ENCODE data around the gene B4GALNT4. TPM values are rescaled to one million over a fixed set of nuclear protein-coding genes. Genes with fewer than 3 reads are reported as not detected.
"Not testable (repeated sequence)": the region's sequence is repeated elsewhere in the genome, so short reads cannot be mapped to it uniquely, and the experiment has no call there.

Gene B4GALNT4
- total RNA-seq, 1 donor from 2014 or later = not detected

DNA sequence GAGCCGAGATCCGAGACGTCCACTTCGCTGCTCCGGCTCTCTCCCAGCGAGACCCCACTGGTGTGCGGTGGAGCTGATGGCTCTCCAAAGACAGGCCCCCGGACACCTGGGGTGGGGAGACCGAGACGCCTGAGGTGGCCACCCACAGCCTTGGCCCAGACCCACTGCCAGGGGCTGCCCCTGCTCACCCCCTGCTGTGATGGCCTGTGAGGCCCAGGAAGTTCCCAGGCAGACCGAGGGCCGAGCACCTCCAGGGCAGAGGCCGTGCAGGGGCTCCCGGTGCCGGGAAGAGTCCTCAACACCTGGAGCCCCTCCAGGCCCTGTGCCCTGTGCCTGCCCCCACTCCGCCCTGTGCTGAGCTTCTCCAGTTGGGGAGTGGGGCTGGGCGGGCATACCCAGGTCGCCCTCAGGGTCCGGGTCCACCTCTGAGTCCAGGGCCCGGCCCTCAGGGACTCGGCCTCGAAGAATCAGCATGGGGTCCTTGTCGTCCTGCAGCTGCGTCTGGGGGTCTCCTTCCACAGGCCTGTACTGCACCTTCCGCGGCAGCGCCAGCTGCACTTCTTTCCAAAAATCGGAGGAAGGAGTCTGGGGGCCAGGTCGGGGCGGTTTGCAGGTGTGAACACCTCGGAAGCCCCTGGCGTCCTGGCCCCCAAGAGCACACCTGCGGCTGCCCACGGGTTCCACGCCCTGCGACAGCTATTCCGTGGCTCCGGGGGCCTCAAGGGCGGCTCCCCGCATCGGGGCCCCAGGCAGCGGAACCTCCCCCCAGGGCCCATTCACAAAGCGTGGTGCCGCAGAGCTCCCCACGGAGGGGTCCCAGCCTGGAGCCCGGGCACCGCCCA lies 36.9 kb downstream of the B4GALNT4 start:
- DNase-seq (ENCODE audit: low spot score) = no peak

DNA sequence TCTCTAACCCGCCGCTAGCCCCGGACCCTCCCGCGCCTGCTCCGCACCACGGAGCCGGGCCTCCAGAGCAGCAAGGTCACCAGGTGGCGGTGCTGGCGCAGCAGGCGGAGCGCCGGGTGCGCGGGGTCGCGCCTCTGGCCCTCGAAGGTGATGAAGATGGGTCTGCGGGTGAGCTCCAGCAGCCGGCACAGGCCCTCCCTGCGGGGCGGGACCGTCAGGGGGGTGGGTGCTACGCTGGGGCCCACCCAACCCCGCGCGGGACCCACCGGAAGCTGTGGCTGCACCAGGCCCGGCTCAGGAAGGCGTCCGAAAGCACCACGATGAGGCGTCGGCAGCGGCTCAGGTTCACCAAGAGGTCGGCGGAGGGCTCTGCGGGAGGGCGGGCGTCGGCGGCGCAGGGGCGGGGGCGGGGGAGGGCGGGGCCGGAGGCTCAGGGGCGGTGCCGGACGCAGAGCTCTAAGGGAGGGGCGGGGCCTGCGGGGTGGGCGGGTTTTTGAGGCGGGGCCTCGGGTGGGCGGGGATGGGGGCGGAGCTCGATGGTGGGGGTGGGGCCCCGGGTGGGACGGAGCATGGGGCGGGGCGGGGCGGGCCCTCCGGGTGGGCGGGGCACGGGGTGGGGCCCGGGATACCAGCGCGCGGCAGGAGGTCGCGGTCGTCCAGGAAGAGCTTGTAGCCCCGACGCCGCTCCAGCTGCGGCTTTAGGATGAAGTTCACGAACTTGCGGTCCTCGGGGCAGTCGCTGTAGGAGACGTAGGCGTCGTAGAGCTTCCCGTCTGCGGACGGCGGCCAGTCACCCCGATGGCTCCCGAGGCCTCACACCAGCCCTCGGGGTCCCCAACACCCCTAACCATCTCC lies 37.7 kb downstream of the B4GALNT4 start:
- no peak for DNase-seq (ENCODE audit: low spot score)

DNA sequence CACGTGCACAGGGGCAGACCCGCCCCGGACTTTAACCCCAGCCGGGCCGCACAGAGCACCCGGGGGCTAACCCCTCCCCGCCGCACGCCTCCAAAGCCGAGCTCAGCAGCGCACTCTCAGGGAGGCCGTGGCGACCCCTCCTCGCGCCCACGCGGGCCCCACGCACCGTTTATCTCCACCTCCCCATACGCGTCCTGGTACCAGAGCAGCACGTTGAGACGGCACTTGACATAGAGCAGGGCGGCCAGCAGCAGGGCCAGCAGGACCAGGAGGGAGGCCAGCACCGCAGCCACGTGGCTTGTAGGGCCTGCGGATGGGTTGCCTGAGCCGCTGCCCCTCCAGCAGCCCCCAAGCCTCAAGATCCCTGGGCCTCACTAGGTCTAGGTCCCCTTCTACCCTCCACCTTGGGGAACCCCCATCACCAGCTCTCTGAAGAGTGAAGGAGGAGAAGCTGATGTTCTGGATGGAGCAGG lies 38.4 kb downstream of the B4GALNT4 start:
- DNase-seq (ENCODE audit: low spot score) = no peak

DNA sequence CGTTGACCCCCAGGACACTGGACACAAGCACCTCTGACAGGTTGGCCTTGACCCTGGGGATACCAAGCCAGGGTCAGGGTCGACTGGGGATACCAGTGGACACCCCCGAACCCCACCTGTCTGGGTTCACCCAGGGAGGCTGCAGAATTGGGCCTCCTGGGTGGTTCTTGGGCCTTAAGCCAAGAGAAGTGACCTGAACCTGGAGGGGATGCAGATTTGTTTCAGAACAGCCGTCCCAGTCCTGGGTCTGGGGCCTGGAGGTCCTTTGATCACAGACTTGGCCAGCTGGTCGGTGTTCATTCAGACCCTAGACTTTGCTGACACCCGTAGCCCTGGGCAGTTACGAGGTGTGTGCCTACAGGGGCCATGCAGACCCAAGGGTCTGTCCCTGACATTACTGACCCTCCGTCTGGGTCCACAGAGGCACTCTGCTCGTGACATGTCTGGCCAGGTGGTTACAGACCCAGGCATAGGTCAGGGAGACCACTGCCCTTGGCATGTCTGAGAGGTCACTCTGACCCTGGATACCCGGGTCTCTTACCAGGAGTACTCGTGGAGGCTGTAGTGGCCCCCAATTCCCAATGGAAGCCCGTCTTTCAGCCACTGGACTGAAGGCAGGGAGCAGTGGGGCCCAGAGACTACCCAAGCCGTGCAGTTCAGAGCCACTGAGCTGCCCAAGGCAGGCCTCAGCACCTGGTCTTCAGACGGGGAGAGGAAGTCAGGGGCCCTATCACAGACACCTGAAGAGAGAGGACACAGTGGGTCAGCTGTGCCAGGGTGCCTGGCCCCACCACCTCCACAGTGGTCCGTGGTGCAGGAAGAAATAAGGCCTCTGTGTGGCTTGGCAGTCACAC lies 39.1 kb downstream of the B4GALNT4 start:
- no peak for DNase-seq (ENCODE audit: low spot score)

GRCh38 chr11:409008-409599 lies 39.8 kb downstream of the B4GALNT4 start:
- no peak for DNase-seq (ENCODE audit: low spot score)

DNA sequence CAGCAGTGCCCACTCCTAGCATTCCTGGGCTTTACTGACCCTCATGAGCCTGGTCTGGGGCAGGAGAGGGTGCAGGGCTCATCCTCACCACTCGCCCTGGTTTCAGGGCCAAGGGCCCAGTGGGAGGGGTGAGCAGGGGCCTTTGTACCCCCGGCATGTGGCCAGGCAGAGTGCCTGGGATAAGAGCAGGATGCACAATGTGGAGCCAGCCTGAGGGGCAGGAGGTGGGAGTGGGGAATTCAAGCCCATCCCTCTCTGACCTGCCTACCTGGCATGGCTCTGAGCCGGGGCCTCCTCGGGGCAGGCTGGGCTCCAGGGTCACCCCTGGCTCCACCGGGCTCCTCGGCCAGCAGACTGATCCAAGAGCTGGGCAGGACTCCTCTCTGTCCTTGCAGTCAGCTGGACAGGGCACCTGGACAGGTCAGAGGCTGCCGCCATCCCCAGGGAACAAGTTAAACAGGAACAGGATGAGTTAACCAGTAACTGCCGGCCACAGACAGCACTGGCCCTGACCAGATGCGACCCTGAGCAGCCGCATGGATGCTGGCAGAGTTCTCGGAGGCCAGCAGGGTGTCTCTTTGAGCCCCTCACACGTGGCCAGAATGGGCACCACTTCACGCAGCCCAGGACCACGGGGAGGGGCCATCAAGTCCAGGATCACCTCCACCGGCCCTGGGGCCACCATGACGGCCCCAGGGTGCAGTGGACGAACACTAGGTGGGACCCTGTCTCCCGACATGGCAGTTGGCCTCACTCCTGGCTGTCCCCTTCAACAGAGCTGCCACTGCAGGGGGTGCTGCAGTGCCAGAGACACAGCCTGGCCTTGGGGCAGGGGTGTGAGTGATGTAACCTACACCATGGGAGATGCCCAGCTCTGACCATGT lies 40.5 kb downstream of the B4GALNT4 start:
- DNase-seq (ENCODE audit: low spot score) = no peak

- not testable (repeated sequence) for DNase-seq (ENCODE audit: low spot score)
Observed at GRCh38 chr11:410711-411110, 41.4 kb downstream of the B4GALNT4 start.

- DNase-seq (ENCODE audit: low spot score) = not testable (repeated sequence)
Observed at GRCh38 chr11:411520-411919, 42.2 kb downstream of the B4GALNT4 start.

DNA sequence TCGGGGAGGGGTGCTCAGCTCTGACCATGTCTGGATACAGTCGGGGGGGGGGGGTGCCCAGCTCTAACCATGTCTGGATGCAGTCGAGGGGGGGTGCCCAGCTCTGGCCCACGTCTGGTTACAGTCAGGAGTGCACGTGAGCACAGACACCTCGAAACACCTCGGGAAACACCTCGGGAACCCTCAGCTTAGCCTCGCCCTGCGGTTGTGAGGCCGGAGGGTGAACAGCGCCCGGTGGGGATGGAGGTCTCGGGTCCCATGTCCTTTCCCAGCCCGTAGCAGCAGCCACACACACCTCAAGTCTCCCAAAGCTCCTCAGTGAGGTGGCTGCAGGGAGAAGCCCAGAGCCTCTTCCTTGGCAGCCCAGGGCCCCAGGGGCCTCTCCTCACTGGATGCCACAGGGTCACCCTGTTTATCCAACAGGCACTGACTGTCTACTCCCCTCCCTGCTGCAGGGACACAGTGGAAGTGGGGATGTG lies 43.4 kb downstream of the B4GALNT4 start:
- no peak for DNase-seq (ENCODE audit: low spot score)

- no peak for DNase-seq (ENCODE audit: low spot score)
Observed at GRCh38 chr11:413120-414081, 44.1 kb downstream of the B4GALNT4 start.

- DNase-seq (ENCODE audit: low spot score) = no peak
Observed at GRCh38 chr11:414318-414857, 45.1 kb downstream of the B4GALNT4 start.

DNA sequence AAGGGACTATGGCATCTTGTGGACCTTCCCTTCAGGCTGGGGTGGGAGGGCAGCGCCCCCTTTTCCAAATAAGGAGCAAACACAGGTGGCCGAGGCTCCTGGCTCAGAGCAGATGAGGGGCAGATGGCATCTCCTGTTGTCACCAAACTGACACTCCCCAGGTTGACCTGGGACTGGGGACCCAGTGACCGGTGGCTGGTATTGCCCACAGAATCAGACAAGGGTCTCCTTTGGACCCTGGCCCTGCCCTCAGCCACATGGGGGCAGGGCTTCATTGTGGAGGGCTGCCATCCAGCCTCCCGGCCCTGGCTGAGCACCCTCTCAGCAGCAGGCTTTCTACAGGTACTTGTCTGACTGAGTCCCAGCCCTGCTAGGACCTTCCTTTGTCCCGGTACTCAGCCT lies 46.3 kb downstream of the B4GALNT4 start:
- DNase-seq (ENCODE audit: low spot score) = no peak

- no peak for DNase-seq (ENCODE audit: low spot score)
Observed at GRCh38 chr11:416051-416756, 46.9 kb downstream of the B4GALNT4 start.

DNA sequence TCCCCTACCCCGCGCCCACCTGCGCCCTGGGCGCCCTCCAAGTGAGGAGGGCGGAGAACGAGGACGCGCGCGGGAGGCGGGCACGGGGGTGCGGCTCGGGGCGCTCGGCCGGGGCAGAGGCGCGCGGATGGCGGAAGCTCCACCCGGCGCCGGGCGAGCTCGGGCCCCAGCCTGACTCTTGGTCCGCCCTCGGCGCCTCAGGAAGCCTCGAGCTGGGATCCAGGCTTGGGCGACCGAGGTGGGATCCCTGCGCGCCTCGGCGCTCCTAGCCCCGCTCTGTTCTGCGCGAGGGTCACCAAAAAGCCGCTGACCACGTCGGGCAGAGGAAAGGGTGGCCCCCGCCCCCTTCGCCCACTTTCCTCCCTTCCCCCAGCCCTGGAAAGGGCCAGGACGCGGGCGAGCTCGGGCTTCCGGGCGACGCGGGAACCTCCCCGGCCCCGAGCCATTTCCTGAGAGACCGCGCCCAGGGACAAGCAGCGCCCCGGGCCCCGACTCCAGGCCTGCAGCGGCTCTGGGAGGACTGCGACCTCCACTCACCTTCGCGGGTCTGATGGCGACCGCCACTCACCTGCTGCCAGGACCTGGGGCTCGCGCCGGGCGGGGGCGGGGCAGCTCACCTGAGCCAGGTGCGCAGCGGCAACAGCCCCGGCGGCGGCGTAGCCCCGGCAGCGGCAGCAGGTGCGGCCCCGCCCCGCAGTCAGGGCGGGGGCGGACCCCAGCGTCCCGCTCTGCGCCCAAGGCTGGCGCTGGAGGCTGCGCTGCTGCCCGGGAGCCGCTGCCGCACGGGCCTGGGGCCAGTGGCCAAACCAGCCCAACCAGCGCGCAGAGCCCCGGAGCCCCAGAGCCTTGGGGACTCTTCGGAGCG lies 47.7 kb downstream of the B4GALNT4 start:
- DNase-seq (ENCODE audit: low spot score) = no peak

DNA sequence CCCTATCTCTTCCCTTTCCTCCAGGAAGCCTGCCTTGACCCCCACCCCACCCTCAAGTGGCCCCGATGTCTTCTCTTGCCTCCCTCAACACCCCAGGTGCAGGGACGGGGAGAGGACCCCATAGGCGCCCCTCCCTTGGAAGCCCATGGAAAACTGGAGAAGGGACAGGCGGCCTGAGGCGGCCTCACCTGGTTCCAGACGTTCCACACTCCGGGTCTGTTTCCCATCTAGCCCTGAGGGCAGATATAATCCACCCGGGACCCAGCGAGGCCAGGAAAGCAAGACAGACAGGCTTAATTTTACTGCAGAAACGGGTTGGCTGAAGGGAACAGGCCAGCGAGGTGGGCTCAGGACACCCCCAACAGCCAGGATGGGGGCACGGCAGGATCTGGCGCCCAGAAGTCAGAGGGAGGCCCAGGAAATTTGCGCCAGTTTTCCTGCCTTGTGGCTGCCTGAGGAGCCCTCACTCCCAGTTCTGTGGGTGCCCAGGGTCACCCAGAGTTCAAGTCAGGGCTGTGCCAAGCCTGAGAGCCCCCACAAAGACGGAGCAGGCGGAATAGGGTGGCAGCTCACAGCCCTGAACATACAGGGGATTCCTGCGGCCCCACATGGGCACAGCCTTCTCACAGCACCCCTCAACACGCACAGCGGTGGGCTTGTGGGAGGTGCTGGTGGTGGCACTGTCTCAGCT lies 48.5 kb downstream of the B4GALNT4 start:
- no peak for DNase-seq (ENCODE audit: low spot score)
